ENCODE measurements around the gene CYP26A1.

DNA sequence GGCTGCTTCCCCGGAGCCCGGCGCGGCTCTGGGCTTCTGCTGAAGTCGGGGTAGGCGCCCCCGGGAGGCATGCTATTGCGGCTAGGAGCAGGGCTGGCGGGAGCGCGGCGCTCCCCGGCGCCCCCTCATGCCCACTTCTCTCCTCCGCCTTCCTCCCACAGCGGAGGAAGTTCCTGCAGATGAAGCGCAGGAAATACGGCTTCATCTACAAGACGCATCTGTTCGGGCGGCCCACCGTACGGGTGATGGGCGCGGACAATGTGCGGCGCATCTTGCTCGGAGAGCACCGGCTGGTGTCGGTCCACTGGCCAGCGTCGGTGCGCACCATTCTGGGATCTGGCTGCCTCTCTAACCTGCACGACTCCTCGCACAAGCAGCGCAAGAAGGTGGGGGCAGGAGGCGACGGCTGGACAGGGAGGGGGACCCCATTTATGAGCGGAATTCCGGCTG is 479 bp downstream of the CYP26A1 start:
- TF ChIP-seq POLR2AphosphoS5 (IDR thresholded peaks at IDR 0.05): no peak
- TF ChIP-seq, protein P1, sequence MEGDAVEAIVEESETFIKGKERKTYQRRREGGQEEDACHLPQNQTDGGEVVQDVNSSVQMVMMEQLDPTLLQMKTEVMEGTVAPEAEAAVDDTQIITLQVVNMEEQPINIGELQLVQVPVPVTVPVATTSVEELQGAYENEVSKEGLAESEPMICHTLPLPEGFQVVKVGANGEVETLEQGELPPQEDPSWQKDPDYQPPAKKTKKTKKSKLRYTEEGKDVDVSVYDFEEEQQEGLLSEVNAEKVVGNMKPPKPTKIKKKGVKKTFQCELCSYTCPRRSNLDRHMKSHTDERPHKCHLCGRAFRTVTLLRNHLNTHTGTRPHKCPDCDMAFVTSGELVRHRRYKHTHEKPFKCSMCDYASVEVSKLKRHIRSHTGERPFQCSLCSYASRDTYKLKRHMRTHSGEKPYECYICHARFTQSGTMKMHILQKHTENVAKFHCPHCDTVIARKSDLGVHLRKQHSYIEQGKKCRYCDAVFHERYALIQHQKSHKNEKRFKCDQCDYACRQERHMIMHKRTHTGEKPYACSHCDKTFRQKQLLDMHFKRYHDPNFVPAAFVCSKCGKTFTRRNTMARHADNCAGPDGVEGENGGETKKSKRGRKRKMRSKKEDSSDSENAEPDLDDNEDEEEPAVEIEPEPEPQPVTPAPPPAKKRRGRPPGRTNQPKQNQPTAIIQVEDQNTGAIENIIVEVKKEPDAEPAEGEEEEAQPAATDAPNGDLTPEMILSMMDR (IDR thresholded peaks at IDR 0.05): no peak
